HFFc6 (cell line): ENCODE data around the gene PKP4. TPM values are rescaled to one million over a fixed set of nuclear protein-coding genes. Genes with fewer than 3 reads are reported as not detected.

Experiments used
- DNase-seq: peaks from one replicate; pipeline ENCODE4 v3.0.0-alpha.2; 2018
- H3K27ac Mint-ChIP-seq: 2 replicates; pipeline ENCODE4 v1.8.0; 2020; ENCODE audit warnings: mild to moderate bottlenecking, mixed read lengths
- H3K27me3 Mint-ChIP-seq: 2 replicates; pipeline ENCODE4 v1.8.0; 2021; ENCODE audit warnings: mild to moderate bottlenecking, moderate library complexity, mixed read lengths; ENCODE audit not compliant: insufficient read depth
- H3K36me3 Mint-ChIP-seq: 2 replicates; pipeline ENCODE4 v1.8.0; 2021; ENCODE audit warnings: low read depth, mixed read lengths
- H3K4me1 Mint-ChIP-seq: 2 replicates; pipeline ENCODE4 v1.8.0; 2020; ENCODE audit warnings: low read depth, mixed read lengths
- H3K4me3 Mint-ChIP-seq: 2 replicates; pipeline ENCODE4 v1.8.0; 2020; ENCODE audit warnings: mild to moderate bottlenecking, moderate library complexity, mixed read lengths
- H3K9me3 Mint-ChIP-seq: 2 replicates; pipeline ENCODE4 v1.8.0; 2020; ENCODE audit warnings: mild to moderate bottlenecking, mixed read lengths
- CTCF ChIP-seq: fragments of 200-600 bp; sonication (generic); IDR thresholded peaks from 2 replicates; pipeline ENCODE4 v1.5.0; 2021; ENCODE audit warnings: antibody characterized with exemption, mild to moderate bottlenecking
- total RNA-seq, 6 experiments: library from RNA; stranded (reverse); fragmentation: NEBNext Ultra II Directional; extraction: Animal tissue kit (Norgen Biotek cat#: 25700); gene quantifications; 2 replicates in 1 of 6; 3 replicates in 5 of 6; pipeline ENCODE4 v1.2.3, GENCODE V29; 2021

Gene PKP4
- total RNA-seq, 6 experiments from 2014 or later, result 35.9 to 48.9 (median 43.5) TPM

DNA sequence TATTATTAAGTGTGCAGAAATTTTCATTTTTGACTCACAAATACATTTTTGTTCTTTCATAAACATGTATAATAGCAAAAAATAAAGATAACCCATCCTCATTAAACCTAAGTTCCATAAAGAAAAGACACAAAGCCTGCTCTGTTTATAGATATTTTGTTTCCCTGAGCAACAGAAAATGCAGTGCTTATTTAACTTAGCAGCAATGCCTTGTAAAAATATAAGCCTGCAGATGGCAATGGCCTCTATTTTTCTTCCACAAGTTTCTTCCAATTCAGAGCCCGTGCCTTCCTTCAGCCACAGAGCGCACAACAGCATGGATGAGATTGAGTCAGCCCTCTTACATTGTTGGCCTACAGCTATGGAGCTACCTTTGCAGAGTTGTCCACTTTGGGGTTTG, 43.6 kb downstream of the PKP4 start:
- no peak for DNase-seq

DNA sequence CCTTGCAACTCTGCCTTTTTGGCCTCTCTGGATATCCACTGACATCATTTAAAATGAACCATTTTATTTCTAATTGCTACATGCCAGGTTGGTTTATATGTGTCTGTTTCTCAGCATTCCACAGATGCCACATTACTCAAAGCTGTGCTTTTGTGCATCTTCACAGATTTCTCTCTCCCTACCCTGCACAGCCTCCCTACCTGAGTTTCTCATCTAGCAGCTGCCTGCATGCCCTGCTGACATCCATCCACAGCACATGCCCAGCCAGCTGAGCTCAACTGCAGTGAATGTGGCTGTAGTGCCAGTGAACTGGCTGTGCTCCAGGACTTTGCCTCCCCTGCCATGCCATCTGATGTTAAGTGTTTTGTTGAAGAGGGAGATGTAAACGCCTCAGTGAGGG, 44.5 kb downstream of the PKP4 start:
- DNase-seq, result no peak
- H3K9me3 Mint-ChIP-seq, result no peaks in the 10 kb centered on the region

More for the DNA sequence above, 43.6 kb downstream of the PKP4 start:
- Mint-ChIP-seq H3K36me3 (0 out of 2 replicates have a peak, but pooled peaks cover 5% of the 10 kb centered on the region), H3K9me3 (no peaks in the 10 kb centered on the region), H3K27ac (peak overlapping the region; percentile 52), H3K27me3 (no peaks in the 10 kb centered on the region), H3K4me3 (no peak overlapping the region), H3K4me1 (peaks cover 93% of the 10 kb centered on the region)
- TF ChIP-seq CTCF, result no peak

GRCh38 chr2:158502974-158503373, 46.2 kb downstream of the PKP4 start:
- Mint-ChIP-seq H3K27ac (peak overlapping the region; percentile 80), H3K9me3 (no peaks in the 10 kb centered on the region), H3K4me1 (peaks cover 100% of the 10 kb centered on the region), H3K36me3 (peaks cover 18% of the 10 kb centered on the region), H3K27me3 (no peaks in the 10 kb centered on the region), H3K4me3 (peak overlapping the region; percentile 56; the same call in 1 of the 2 replicates)
- no peak for TF ChIP-seq CTCF
- peak; percentile 77 for DNase-seq

More for the DNA sequence above, 44.5 kb downstream of the PKP4 start:
- no peak for TF ChIP-seq CTCF
- H3K4me1 Mint-ChIP-seq, result peaks cover 100% of the 10 kb centered on the region
- 0 out of 2 replicates have a peak, but pooled peaks cover 5% of the 10 kb centered on the region for H3K36me3 Mint-ChIP-seq
- H3K27me3 Mint-ChIP-seq, result no peaks in the 10 kb centered on the region
- no peak overlapping the region for H3K4me3 Mint-ChIP-seq
- peak overlapping the region; percentile 80 for H3K27ac Mint-ChIP-seq

DNA sequence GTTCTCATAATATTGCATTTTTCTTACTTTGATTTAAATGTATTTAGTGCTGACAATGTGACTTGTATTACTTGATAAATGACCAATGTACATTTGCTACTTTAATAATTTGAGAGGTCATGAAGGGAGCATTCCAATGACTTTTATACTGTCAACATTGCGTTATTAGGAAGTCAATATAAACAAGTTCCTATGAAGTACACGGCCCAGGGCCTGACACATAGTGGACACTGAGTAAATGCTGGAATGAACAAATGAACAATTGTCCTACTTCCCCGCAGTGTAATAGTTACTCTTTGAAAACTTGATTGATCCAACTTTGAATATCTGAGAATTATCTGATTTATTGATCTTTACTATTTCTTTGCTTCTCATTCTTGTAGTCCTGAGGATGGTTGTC, 47.3 kb downstream of the PKP4 start:
- Mint-ChIP-seq H3K4me1 (peaks cover 93% of the 10 kb centered on the region), H3K36me3 (peaks cover 18% of the 10 kb centered on the region), H3K27me3 (no peaks in the 10 kb centered on the region), H3K27ac (no peak overlapping the region), H3K4me3 (no peak overlapping the region), H3K9me3 (no peaks in the 10 kb centered on the region)
- no peak for DNase-seq
- no peak for TF ChIP-seq CTCF

DNA sequence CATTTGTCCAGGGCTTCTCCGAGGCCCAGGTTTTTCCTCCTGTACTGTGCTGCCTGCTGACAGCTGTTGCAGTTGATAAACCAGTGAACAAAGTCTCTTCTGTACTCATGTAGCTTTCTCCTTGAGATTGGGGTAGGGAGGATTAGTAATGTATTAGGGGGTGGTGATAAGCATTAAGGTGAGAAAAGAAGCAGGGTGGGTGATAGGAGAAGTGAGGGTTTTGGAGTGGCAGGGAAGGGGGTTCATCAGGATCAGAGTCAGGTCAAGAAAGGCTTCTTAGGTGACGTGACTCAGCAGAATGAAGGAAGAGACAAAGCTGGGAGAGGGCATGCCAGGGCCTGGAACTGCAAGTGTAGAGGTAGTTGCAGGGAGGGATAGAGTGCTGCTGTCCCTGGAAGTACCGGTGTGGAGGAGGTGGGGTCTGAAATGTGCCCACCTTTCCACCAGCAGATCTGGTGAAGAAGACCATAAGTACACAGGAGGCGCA, 48.7 kb downstream of the PKP4 start:
- peaks cover 18% of the 10 kb centered on the region for H3K36me3 Mint-ChIP-seq
- H3K4me3 Mint-ChIP-seq, result no peak overlapping the region
- H3K27ac Mint-ChIP-seq, result peak overlapping the region; percentile 2; the same call in 1 of the 2 replicates
- no peak for TF ChIP-seq CTCF
- peaks cover 93% of the 10 kb centered on the region for H3K4me1 Mint-ChIP-seq
- H3K27me3 Mint-ChIP-seq, result no peaks in the 10 kb centered on the region
- H3K9me3 Mint-ChIP-seq, result no peaks in the 10 kb centered on the region
- DNase-seq, result no peak

GRCh38 chr2:158507141-158507540, 50.4 kb downstream of the PKP4 start:
- no peak for DNase-seq
- Mint-ChIP-seq H3K36me3 (peaks cover 13% of the 10 kb centered on the region), H3K4me3 (no peak overlapping the region), H3K9me3 (no peaks in the 10 kb centered on the region), H3K27ac (no peak overlapping the region), H3K27me3 (no peaks in the 10 kb centered on the region), H3K4me1 (peaks cover 89% of the 10 kb centered on the region)
- TF ChIP-seq CTCF, result no peak
